Stimulated activated CD8-positive, alpha-beta memory T cell treated with anti-CD3 and anti-CD28 coated beads, Interleukin-15, amount 100 ng/mL, for 4 hours (primary cell): Measurements from ENCODE around the gene SFXN1.
A peak's percentile ranks its signal among the peaks of the same experiment; 100 is the strongest.
"Not testable (repeated sequence)": the region's sequence is repeated elsewhere in the genome, so short reads cannot be mapped to it uniquely, and the experiment has no call there.

Source experiments
- DNase-seq, 2 donors: peaks; one replicate each; pipeline ENCODE4 v3.0.0-alpha.2; 2020; ENCODE audit warnings: low read depth in 2 of 2

Gene SFXN1

GRCh38 chr5:175494264-175495183, 16.2 kb downstream of the SFXN1 start:
- no peak for DNase-seq

DNA sequence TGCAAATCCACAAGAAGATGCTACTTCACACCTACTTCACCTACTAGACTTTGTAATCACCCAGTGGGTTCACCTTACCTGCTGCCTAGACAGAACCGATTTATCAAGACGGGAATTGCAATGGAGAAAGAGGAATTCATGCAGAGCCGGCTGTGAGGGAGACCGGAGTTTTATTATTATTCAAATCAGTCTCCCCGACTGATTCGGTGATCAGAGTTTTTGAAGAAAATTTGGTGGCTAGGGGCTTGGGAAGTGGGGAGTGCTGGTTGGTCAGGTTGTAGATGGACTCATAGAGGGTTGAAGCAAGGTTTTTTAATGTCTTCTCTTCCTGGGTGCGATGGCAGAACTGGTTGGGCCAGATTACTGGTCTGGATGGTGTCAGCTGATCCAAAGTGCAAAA, 23.4 kb downstream of the SFXN1 start:
- DNase-seq: no peak

GRCh38 chr5:175507671-175508070, 29.3 kb downstream of the SFXN1 start:
- DNase-seq: peak; percentile 20 to 47

DNA sequence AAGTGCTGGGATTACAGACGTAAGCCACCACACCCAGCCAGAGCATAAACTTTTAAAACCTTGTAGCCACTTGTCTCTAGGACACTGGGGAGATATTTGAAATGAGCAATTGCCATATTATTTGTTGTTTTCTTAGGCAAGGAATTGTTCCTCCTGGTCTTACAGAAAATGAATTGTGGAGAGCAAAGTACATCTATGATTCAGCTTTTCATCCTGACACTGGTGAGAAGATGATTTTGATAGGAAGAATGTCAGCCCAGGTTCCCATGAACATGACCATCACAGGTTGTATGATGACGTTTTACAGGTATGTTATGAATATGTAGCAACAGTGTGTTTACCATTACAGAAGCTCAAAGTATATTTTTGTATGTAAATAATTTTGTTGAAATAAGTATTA, 30.5 kb downstream of the SFXN1 start:
- no peak for DNase-seq

- DNase-seq: no peak
Observed at GRCh38 chr5:175513297-175513696, 34.9 kb downstream of the SFXN1 start.

DNA sequence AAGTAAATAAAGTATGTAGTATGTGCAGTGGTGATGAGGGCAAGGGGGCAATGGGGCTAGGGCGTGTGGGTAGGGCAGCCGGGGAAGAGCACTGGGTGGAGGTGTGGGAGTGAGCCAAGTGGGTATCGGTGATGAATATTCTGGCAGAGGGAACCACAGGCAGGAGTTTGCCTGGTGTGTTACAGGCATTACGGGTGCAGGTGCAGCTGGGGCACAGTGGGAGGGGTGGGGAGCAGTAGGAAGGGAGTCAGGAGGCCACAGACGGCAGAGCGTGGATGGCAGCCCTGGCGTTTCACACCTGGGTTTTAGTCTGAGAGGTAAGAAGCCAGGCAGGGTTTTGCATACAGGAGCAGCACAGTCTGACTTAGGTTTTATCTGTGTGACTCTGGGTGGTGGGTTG, 35.4 kb downstream of the SFXN1 start:
- DNase-seq: no peak

GRCh38 chr5:175516933-175517823, 38.8 kb downstream of the SFXN1 start:
- DNase-seq: peak in 1 of 2 donors; percentile 50

DNA sequence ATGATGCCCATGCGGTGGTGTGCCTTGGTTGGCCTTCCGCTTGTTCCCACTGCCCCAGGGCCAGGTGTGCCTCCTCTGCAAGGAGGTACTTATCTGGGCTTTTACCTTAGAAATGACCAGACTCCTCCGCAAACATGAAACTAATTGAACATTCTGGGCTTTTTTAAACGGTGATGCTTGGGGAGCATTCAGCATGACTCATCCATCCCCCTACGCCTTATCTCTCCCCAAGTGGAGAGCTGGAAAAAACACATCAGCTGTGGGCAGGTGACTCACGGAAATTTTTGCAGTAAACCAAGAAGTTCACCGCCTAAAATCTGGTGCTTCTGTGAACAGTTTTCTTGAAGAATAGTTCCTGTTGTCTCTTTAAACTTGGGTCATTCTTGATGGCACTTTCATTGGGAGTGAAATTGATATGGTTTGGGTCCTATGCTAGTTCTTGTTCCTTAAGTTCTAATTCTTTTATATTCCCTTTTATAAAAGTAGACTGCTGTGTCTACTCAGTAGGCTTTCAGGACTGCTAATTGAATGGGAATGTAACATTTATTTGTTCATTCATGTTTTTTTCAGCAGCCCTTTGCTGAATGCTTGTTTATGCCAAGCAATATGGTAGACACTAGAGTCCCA, 39.6 kb downstream of the SFXN1 start:
- peak; percentile 58 to 85 for DNase-seq

- no peak for DNase-seq
Observed at GRCh38 chr5:175519006-175519405, 40.6 kb downstream of the SFXN1 start.

GRCh38 chr5:175520321-175520720, 42.0 kb downstream of the SFXN1 start:
- DNase-seq: no peak

GRCh38 chr5:175520873-175521272, 42.5 kb downstream of the SFXN1 start:
- DNase-seq: no peak

GRCh38 chr5:175521313-175521833, 43.0 kb downstream of the SFXN1 start:
- no peak for DNase-seq

GRCh38 chr5:175523292-175523691, 44.9 kb downstream of the SFXN1 start:
- no peak for DNase-seq

- no peak for DNase-seq
Observed at GRCh38 chr5:175524211-175524610, 45.9 kb downstream of the SFXN1 start.

GRCh38 chr5:175526691-175527090, 48.3 kb downstream of the SFXN1 start:
- DNase-seq: no peak

GRCh38 chr5:175531361-175531760, 53.0 kb downstream of the SFXN1 start:
- no peak for DNase-seq

GRCh38 chr5:175534070-175534932, 55.9 kb downstream of the SFXN1 start:
- DNase-seq: peak; percentile 55 to 60

- not testable (repeated sequence) for DNase-seq
Observed at GRCh38 chr5:175535331-175535730, 57.0 kb downstream of the SFXN1 start.

DNA sequence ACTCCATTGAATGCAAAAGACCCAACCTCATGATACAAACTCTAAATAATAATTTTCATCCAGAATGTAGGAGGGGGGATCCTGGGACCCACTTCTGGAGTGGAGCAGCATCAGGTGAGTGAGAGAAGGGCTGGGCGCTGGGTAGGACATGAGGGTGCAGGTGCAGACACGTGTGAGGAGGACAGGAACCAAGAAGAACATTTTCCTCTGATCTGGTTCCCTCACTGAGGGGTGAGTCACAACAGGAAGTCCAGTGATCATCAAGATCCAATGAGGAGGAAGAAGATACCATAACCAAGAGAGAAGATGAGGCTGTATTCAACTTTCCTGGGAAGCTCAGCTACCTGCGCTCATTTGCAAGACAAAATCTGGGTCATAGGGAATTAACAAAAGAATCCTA, 57.4 kb downstream of the SFXN1 start:
- no peak for DNase-seq

GRCh38 chr5:175538576-175538975, 60.2 kb downstream of the SFXN1 start:
- DNase-seq: no peak

- no peak for DNase-seq
Observed at GRCh38 chr5:175539936-175540335, 61.6 kb downstream of the SFXN1 start.
